Testis (tissue), 2 donors: ENCODE results near the gene MAPKAP1.

Experiments used
- POLR2A ChIP-seq: fragments of 450-650 bp; IDR thresholded peaks from one replicate; pipeline ENCODE4 v1.6.1; 2017; ENCODE audit warnings: antibody characterized with exemption, mild to moderate bottlenecking, moderate library complexity
- TF ChIP-seq, protein P1 (sequence below), 3 experiments: fragments of 450-650 bp in 2 of 3; fragments of 200-600 bp in 1 of 3; sonication (generic) in 1 of 3; IDR thresholded peaks; one replicate each; pipeline ENCODE4 v1.5.1; 2016 to 2019; ENCODE audit warnings: antibody characterized with exemption in 3 of 3, mild to moderate bottlenecking in 2 of 3, moderate library complexity in 1 of 3

- TF ChIP-seq, protein P1, sequence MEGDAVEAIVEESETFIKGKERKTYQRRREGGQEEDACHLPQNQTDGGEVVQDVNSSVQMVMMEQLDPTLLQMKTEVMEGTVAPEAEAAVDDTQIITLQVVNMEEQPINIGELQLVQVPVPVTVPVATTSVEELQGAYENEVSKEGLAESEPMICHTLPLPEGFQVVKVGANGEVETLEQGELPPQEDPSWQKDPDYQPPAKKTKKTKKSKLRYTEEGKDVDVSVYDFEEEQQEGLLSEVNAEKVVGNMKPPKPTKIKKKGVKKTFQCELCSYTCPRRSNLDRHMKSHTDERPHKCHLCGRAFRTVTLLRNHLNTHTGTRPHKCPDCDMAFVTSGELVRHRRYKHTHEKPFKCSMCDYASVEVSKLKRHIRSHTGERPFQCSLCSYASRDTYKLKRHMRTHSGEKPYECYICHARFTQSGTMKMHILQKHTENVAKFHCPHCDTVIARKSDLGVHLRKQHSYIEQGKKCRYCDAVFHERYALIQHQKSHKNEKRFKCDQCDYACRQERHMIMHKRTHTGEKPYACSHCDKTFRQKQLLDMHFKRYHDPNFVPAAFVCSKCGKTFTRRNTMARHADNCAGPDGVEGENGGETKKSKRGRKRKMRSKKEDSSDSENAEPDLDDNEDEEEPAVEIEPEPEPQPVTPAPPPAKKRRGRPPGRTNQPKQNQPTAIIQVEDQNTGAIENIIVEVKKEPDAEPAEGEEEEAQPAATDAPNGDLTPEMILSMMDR (IDR thresholded peaks at IDR 0.05) = no peak
- TF ChIP-seq POLR2A = no peak
Observed at GRCh38 chr9:125427556-125427955, 279.5 kb downstream of the MAPKAP1 start.
